NCI-H1930 (cell line): ENCODE measurements around the gene FHL1.

ENCODE experiments used
- DNase-seq, 2 experiments: peaks; one replicate each; lab custom pipeline; 2025; lab: John Stamatoyannopoulos, UW

The FHL1 gene

GRCh38 chrX:136185401-136186022 lies 38.2 kb downstream of the FHL1 start:
- no peak for DNase-seq

GRCh38 chrX:136186023-136186413 lies 38.7 kb downstream of the FHL1 start:
- no peak for DNase-seq

- DNase-seq = no peak
These were observed 41.9 kb downstream of the FHL1 start for GRCh38 chrX:136189222-136189621.

GRCh38 chrX:136190038-136190713 lies 42.8 kb downstream of the FHL1 start:
- no peak for DNase-seq

GRCh38 chrX:136191171-136191570 lies 43.8 kb downstream of the FHL1 start:
- DNase-seq = no peak

GRCh38 chrX:136192135-136192534 lies 44.8 kb downstream of the FHL1 start:
- no peak for DNase-seq

- DNase-seq = no peak
These were observed 45.6 kb downstream of the FHL1 start for GRCh38 chrX:136192839-136193414.

- DNase-seq = no peak
These were observed 46.4 kb downstream of the FHL1 start for GRCh38 chrX:136193771-136194170.

- DNase-seq = no peak
These were observed 47.2 kb downstream of the FHL1 start for GRCh38 chrX:136194536-136194935.

GRCh38 chrX:136195247-136195646 lies 47.9 kb downstream of the FHL1 start:
- no peak for DNase-seq

GRCh38 chrX:136196691-136197155 lies 49.4 kb downstream of the FHL1 start:
- no peak for DNase-seq

- no peak for DNase-seq
These were observed 50.7 kb downstream of the FHL1 start for GRCh38 chrX:136198010-136198409.

GRCh38 chrX:136198678-136199243 lies 51.4 kb downstream of the FHL1 start:
- DNase-seq = no peak

- DNase-seq = no peak
These were observed 52.0 kb downstream of the FHL1 start for GRCh38 chrX:136199365-136199764.

- DNase-seq = no peak
These were observed 53.1 kb downstream of the FHL1 start for GRCh38 chrX:136200466-136200865.

- no peak for DNase-seq
These were observed 54.3 kb downstream of the FHL1 start for GRCh38 chrX:136201601-136202000.

- no peak for DNase-seq
These were observed 55.6 kb downstream of the FHL1 start for GRCh38 chrX:136202889-136203288.

- DNase-seq = no peak
These were observed 56.1 kb downstream of the FHL1 start for GRCh38 chrX:136203438-136203837.

- DNase-seq = no peak
These were observed 56.6 kb downstream of the FHL1 start for GRCh38 chrX:136203951-136204350.

GRCh38 chrX:136204571-136204970 lies 57.2 kb downstream of the FHL1 start:
- no peak for DNase-seq

- no peak for DNase-seq
These were observed 58.6 kb downstream of the FHL1 start for GRCh38 chrX:136205882-136206380.

- DNase-seq = no peak
These were observed 59.6 kb downstream of the FHL1 start for GRCh38 chrX:136206916-136207315.

GRCh38 chrX:136207546-136207945 lies 60.2 kb downstream of the FHL1 start:
- DNase-seq = no peak
